Measurements from ENCODE around the gene IFNA13. TPM values are rescaled to one million over a fixed set of nuclear protein-coding genes. Genes with fewer than 3 reads are reported as not detected.
A peak's percentile ranks its signal among the peaks of the same experiment; 100 is the strongest.

The IFNA13 gene
- total RNA-seq, 1 donor from 2014 or later = 8.2 TPM

- peak; percentile 15 for DNase-seq (ENCODE audit: low spot score)
These were observed 10.1 kb downstream of the IFNA13 start for GRCh38 chr9:21357479-21358460.

- no peak for DNase-seq (ENCODE audit: low spot score)
These were observed 17.1 kb downstream of the IFNA13 start, which contains the start of gene IFNA6 for GRCh38 chr9:21350787-21351186. Gene IFNA6, minus strand, starts transcription at chr9:21350887. Its CDS starts 0 bp downstream, at chr9:21350887.

DNA sequence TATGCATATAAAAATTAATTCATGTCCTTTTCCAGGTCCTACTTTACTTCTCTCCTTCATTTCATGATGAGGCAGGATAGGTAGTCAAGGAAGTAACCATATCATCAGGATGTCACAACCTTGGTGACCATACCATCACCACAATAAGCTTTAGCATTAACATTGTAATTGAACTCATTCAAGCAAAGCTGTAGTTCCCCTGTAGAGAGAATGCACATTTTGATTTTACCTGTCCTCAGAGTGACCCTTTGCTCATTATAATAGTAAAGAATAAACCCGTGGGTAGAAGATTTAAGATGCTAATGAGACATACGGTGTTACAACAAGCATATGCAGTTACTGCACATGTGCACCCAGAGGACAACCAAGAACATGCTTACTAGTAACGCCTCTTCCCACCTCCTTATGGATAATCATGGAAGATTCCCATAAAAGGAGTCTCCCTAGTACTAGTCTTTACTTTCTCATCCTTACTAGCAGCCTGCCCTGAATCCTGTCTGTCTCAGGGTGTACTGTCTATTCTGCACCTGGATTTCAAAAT, 19.4 kb downstream of the IFNA13 start:
- DNase-seq (ENCODE audit: low spot score) = no peak

GRCh38 chr9:21340735-21341134, 27.1 kb downstream of the IFNA13 start:
- no peak for DNase-seq (ENCODE audit: low spot score)

GRCh38 chr9:21336457-21336856, 31.4 kb downstream of the IFNA13 start:
- DNase-seq (ENCODE audit: low spot score) = no peak

DNA sequence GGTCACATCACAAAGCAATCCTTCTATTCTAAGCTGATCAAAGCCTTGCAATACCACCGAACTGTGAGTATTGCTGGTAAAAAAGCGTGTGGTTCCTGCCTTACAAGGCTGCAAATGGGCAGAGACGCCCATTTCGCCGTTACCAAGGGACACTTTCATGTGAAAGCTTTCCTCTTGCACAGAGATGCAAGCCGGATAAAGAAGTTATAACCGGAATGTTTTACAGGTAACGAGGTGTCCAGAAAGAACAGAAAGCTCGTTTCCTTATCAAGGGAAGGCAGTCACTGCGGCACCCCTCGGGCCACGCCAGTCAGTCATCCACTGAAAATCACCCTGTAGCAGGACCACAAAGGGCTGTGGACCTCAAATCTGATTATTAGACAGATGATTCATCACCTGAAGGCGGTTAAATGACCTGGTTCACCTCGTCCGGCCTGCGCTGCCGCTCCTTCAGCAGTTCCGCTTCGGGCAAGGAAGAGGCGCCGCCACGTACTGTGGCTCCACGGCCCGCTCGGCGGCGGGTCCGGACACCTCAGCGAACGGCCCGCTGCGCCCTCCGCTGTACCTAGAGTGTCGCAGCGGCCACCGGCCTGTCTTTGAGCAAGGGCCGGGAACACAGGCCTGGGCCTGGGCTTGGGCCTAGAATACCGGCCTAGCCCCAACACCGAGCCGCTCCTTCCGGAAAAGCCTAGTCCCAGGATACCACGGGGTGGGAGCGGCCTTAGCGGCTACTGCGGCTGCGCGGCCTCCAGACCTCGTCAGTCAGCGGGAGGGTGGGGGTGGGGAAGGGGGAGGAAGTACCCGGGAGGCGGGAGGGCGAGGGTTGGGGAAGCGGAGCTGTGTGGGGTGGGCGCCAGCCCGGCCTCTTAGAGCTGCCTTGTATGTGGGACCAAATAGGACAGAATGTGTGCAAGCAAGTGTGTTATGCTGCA, 32.9 kb downstream of the IFNA13 start, which contains the start of gene KLHL9:
TSS of gene KLHL9 (minus strand) at position 704 of the 932 bp plus-strand sequence. CDS start at position 159, 545 bp downstream.
- DNase-seq (ENCODE audit: low spot score) = peak; percentile 96

DNA sequence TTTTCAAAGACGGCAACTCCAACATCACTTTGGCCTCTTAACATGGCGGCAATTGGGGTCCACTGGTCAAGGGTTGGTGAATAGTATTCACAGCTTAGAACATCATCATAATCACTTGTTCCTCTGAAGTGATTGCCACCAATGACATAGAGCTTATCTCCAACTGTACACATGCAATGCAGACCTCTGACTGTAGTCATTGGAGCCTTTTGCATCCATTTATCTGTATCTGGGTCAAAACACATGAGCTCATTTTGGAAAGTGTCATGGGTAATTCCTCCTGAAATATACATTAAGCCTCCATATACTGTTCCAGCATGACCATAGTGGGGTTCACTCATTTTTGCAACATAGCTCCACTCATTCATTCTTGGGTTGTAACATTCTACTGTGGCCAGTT, 34.6 kb downstream of the IFNA13 start:
- no peak for DNase-seq (ENCODE audit: low spot score)

DNA sequence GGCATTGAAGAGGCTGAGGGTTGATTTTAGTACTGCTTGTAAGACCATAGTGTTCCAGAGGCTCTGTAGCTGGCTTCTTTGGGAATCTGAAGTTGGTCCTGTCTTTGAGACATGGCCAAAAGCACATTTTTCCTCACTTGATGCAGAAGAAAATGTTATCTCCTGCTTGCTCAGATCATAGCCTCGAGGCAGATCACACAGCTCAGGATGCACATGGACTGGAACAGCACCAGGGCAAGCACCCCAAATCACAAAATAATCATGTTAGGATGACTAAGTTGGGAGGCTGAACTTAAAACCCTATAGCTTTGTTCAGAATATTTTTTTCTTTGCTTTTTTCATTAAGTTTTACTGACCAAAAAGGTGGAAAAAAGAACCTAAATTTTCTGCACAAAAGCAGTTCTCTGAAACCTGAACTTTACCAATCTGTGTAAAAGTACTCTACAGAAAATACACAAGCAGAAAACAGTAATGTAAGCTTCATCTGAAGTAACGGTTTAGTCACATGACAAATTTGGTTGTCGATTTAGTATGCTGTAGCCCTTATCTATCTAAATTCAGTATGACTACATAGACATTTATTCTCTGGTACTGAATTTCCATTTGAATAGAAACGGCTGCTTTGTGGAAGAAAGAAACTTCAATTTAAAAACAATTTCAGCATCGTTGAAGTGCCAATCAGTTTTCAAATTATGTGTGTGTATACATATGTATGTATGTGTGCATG, 36.0 kb downstream of the IFNA13 start:
- no peak for DNase-seq (ENCODE audit: low spot score)

DNA sequence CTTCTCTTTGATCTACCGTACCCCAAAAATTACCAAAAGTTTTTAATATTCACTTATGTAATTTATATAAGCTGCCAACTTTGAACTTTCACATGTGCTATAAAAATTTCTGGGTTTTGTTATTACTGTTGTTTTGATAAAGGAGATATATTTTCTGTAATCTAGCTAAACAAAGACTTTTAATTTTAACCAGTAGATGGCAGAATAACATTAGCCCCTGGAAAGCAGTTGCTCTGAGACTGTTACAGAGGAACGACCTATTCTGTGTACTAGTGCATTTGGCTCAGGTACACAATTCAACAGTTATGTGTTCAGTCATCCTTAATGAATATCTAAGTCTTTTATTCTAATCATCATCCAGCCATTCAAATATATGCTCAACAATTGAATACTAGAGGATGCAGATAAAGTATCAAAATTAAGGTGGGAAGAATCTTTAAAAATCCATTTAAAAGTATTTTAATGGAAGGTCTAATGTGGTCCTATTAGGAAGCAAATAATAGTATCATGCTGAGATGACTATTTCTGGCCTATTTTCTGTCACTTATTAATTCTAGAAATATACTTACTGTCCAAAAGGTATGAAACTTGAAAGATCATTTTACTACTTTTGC, 41.2 kb downstream of the IFNA13 start:
- peak; percentile 45 for DNase-seq (ENCODE audit: low spot score)

DNA sequence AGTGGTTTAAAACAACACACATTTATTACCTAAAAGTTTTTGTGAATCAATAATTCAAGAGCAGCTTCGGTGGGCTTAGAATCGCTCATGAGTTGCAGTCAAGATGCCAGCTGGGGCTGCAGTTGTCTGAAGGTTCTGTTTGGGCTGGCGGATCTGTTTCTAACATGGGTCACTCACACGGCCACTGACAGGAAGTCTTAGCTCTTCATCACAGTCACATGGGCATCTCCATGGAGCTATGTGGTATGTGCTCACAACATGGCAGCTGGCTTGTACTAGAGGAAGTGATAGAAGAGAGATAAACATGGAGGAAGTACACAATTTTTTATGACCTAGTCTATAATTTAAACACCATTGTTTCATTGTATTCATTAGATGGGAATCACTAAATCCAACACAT, 43.8 kb downstream of the IFNA13 start:
- DNase-seq (ENCODE audit: low spot score) = no peak

GRCh38 chr9:21322911-21323461, 44.9 kb downstream of the IFNA13 start:
- no peak for DNase-seq (ENCODE audit: low spot score)

DNA sequence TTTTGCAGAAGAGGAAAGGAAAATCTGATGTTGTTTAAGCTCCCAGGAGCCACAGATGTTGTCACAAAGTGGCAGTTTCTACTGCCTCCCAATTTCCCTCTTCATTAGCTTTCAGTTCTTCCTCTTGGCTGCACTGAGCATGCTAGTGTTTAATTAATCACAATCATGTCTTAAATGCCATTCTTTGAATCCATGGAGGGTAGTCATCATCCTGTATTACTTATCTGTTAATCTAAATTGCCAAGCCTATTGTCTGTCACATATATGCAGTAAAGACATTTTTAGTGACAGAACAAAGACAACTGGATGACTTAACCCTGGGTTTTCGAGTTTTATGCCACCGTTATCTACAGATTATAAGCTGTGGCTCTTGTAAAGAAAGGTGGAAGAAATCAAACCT, 47.4 kb downstream of the IFNA13 start:
- DNase-seq (ENCODE audit: low spot score) = no peak

DNA sequence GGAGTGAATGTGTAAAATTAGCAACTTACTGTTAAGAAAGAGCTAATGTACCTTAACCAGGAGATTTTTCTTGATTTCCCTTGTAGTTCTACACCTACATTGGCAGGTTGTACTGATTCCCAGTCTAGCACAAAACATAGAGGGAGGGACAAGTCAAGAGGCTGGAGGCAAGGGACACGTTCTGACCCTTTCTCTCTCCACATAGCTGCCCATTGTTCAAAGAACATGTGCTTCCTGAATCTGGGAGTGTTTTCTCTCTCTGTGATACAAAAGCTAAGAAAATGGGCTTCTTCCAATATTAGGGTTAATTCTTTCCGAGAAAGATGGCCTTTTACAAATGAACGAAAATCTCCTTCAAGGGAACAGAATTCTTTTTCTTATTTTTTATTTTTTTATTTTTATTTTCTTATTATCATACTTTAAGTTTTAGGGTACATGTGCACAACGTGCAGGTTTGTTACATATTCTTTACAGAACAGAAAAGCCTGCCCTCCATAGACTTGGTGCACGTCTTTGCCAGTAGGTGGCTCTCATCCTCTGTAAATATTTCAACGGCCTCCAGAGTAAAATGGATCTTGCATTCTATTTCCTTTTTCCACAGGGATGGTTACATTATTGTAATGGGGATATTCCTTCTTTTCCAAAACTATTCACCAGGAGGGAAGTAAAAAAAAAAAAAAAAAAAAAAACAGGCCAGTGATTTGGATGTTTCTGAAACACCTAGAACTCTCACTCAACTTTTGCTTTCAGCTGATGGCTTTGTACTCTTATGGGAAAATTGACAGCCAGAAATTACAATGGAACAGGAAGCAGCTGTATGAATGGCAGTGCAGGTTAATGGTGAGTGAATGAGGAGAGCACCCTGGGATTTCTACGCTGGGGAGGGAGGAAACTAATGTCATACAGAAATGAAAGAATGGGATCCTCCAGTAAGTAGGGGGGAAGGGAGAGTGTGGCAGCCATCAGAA, 49.6 kb downstream of the IFNA13 start:
- DNase-seq (ENCODE audit: low spot score) = peak; percentile 66

Other genes with a start within 250 kb of the IFNA13 start
- 0.48 TPM for gene IFNW1, start 226.2 kb downstream of the IFNA13 start, total RNA-seq (ENCODE audit: insufficient read depth, low replicate concordance)
- 18.5 TPM for gene IFNA21, start 201.4 kb downstream of the IFNA13 start, total RNA-seq (ENCODE audit: insufficient read depth, low replicate concordance)
- 5.1 TPM for gene IFNA4, start 180.5 kb downstream of the IFNA13 start, total RNA-seq (ENCODE audit: insufficient read depth, low replicate concordance)
- 4.8 TPM for gene IFNA7, start 165.9 kb downstream of the IFNA13 start, total RNA-seq (ENCODE audit: insufficient read depth, low replicate concordance)
- gene IFNA10, start 160.9 kb downstream of the IFNA13 start, total RNA-seq (ENCODE audit: insufficient read depth, low replicate concordance) = 2.6 TPM
- gene IFNA16, start 150.7 kb downstream of the IFNA13 start, total RNA-seq (ENCODE audit: insufficient read depth, low replicate concordance) = 0.72 TPM
- gene IFNA17, start 139.8 kb downstream of the IFNA13 start, total RNA-seq (ENCODE audit: insufficient read depth, low replicate concordance) = 3.1 TPM
- gene IFNA14, start 128.1 kb downstream of the IFNA13 start, total RNA-seq (ENCODE audit: insufficient read depth, low replicate concordance) = 3.1 TPM
- gene IFNA5, start 62.7 kb downstream of the IFNA13 start, total RNA-seq (ENCODE audit: insufficient read depth, low replicate concordance) = not detected
- gene KLHL9, start 32.7 kb downstream of the IFNA13 start, total RNA-seq (ENCODE audit: insufficient read depth, low replicate concordance) = 42.9 TPM
- 0.72 TPM for gene IFNA6, start 17.2 kb downstream of the IFNA13 start, total RNA-seq (ENCODE audit: insufficient read depth, low replicate concordance)
- gene IFNA2, start 17.3 kb upstream of the IFNA13 start, total RNA-seq (ENCODE audit: insufficient read depth, low replicate concordance) = 5.8 TPM
- 8.4 TPM for gene IFNA8, start 41.1 kb upstream of the IFNA13 start, total RNA-seq (ENCODE audit: insufficient read depth, low replicate concordance)
- gene IFNA1, start 72.4 kb upstream of the IFNA13 start, total RNA-seq (ENCODE audit: insufficient read depth, low replicate concordance) = not detected
- gene IFNE, start 114.3 kb upstream of the IFNA13 start, total RNA-seq (ENCODE audit: insufficient read depth, low replicate concordance) = 11.1 TPM

Measured in umbilical cord (tissue), 2 donors.